Measurements from ENCODE around the gene CALD1.

The CALD1 gene

GRCh38 chr7:134894928-134895327 is 115.5 kb downstream of the CALD1 start (continued):
- TF ChIP-seq ZNF311 (tag by site-specific recombination; IDR thresholded peaks at IDR 0.05; ENCODE audit: borderline replicate concordance) (no peak), ZNF513 (tag by site-specific recombination; IDR thresholded peaks at IDR 0.05) (no peak), ZNF704 (tag by site-specific recombination; IDR thresholded peaks at IDR 0.05) (0 out of 2 replicates have a peak, but pooled peaks have one; percentile 23)

- Histone ChIP-seq H3K27ac (ENCODE audit: extremely low read depth, low read depth, low read length) (no peak overlapping the region), H3K4me1 (ENCODE audit: control insufficient read depth, insufficient read depth, low read length) (0 out of 2 replicates have a peak, but pooled peaks cover 4% of the 10 kb centered on the region), H3K9me3 (ENCODE audit: control insufficient read depth, insufficient read depth, low read depth, low read length) (no peaks in the 10 kb centered on the region), H3K4me3 (ENCODE audit: low read depth, low read length) (no peak overlapping the region), H3K36me3 (ENCODE audit: control insufficient read depth in 2 of 2, insufficient read depth in 1 of 2, low read length in 2 of 2) (no peaks in the 10 kb centered on the region)
- ChIA-PET CTCF (no interaction called here), POLR2A (no interaction called here)
- TF ChIP-seq ZNF561 (tag by site-specific recombination; IDR thresholded peaks at IDR 0.05; ENCODE audit: borderline replicate concordance) (0 out of 2 replicates have a peak, but pooled peaks have one; percentile 47), TRIM28 (IDR thresholded peaks at IDR 0.05; ENCODE audit: borderline replicate concordance, low read length) (peak; percentile 80; the same call in 1 of the 2 replicates), SETDB1 (IDR thresholded peaks at IDR 0.05; ENCODE audit: insufficient read length, low read length) (peak; percentile 94), ZXDB (tag by site-specific recombination; IDR thresholded peaks at IDR 0.05) (no peak), ZFHX2 (tag by site-specific recombination; conservative IDR thresholded peaks at IDR 0.05) (no peak), PATZ1 (tag by site-specific recombination; IDR thresholded peaks at IDR 0.05) (no peak)
Measured at GRCh38 chr7:134896073-134896472, 116.6 kb downstream of the CALD1 start.

GRCh38 chr7:134897936-134898335 is 118.5 kb downstream of the CALD1 start:
- no peak overlapping the region for H3K27ac ChIP-seq (ENCODE audit: extremely low read depth, low read depth, low read length)
- 0 out of 2 replicates have a peak, but pooled peaks cover 3% of the 10 kb centered on the region for H3K4me1 ChIP-seq (ENCODE audit: control insufficient read depth, insufficient read depth, low read length)
- POLR2A ChIA-PET = no interaction called here
- H3K9me3 ChIP-seq (ENCODE audit: control insufficient read depth, insufficient read depth, low read depth, low read length) = no peaks in the 10 kb centered on the region
- no peak overlapping the region for H3K4me3 ChIP-seq (ENCODE audit: low read depth, low read length)
- no peaks in the 10 kb centered on the region for H3K36me3 ChIP-seq (ENCODE audit: control insufficient read depth in 2 of 2, insufficient read depth in 1 of 2, low read length in 2 of 2)
- CTCF ChIA-PET = no interaction called here
- TF ChIP-seq SP3 (tag by site-specific recombination; IDR thresholded peaks at IDR 0.05) (no peak), ZNF777 (tag by site-specific recombination; IDR thresholded peaks at IDR 0.05; ENCODE audit: borderline replicate concordance) (no peak), ZNF10 (tag by site-specific recombination; IDR thresholded peaks at IDR 0.05) (no peak)

- ChIA-PET CTCF (interaction anchor here (0.7 kb wide), 1 partner anchor 12 kb away, joined by 3 read pairs; no protein-coding TSS in a partner anchor), POLR2A (interaction anchor here (0.7 to 1.1 kb wide), 2 partner anchors 9 to 37 kb away, joined by 3 to 5 read pairs; no protein-coding TSS in a partner anchor)
- Histone ChIP-seq H3K36me3 (ENCODE audit: control insufficient read depth in 2 of 2, insufficient read depth in 1 of 2, low read length in 2 of 2) (no peaks in the 10 kb centered on the region), H3K4me3 (ENCODE audit: low read depth, low read length) (no peak overlapping the region), H3K4me1 (ENCODE audit: control insufficient read depth, insufficient read depth, low read length) (no peaks in the 10 kb centered on the region), H3K9me3 (ENCODE audit: control insufficient read depth, insufficient read depth, low read depth, low read length) (no peaks in the 10 kb centered on the region), H3K27ac (ENCODE audit: extremely low read depth, low read depth, low read length) (no peak overlapping the region)
- no peak for TF ChIP-seq ZNF140 (tag by site-specific recombination; IDR thresholded peaks at IDR 0.05)
- peak; percentile 72; the same call in 1 of the 2 replicates for TF ChIP-seq PRDM1 (tag by site-specific recombination; IDR thresholded peaks at IDR 0.05)
Measured at GRCh38 chr7:134899729-134900128, 120.3 kb downstream of the CALD1 start.

Measured in HEK293 (cell line).